Activated naive CD4-positive, alpha-beta T cell treated with anti-CD3 and anti-CD28 coated beads, Interleukin-2, amount 50 U/mL, for 24 hours (primary cell): Measurements from ENCODE around the gene ASCC3.
"Not testable (repeated sequence)": the region's sequence is repeated elsewhere in the genome, so short reads cannot be mapped to it uniquely, and the experiment has no call there.

Experiments used
- H3K27ac Mint-ChIP-seq: one replicate; pipeline ENCODE4 v1.8.0; 2021; ENCODE audit warnings: mild to moderate bottlenecking, mixed read lengths
- H3K27me3 Mint-ChIP-seq: one replicate; pipeline ENCODE4 v1.8.0; 2021; ENCODE audit warnings: mixed read lengths
- H3K36me3 Mint-ChIP-seq: one replicate; pipeline ENCODE4 v1.8.0; 2021; ENCODE audit warnings: mixed read lengths
- H3K4me1 Mint-ChIP-seq: one replicate; pipeline ENCODE4 v1.8.0; 2021; ENCODE audit warnings: mixed read lengths
- H3K4me3 Mint-ChIP-seq: one replicate; pipeline ENCODE4 v1.8.0; 2021; ENCODE audit warnings: mild to moderate bottlenecking, mixed read lengths
- H3K9me3 Mint-ChIP-seq: one replicate; pipeline ENCODE4 v1.8.0; 2021; ENCODE audit warnings: mixed read lengths

ASCC3 gene

GRCh38 chr6:100892693-100893092 lies 11.6 kb upstream of the ASCC3 start:
- Mint-ChIP-seq H3K36me3 (no peaks in the 10 kb centered on the region), H3K9me3 (no peaks in the 10 kb centered on the region), H3K4me1 (no peaks in the 10 kb centered on the region), H3K4me3 (no peak overlapping the region), H3K27ac (peak overlapping the region; percentile 62), H3K27me3 (no peaks in the 10 kb centered on the region)

GRCh38 chr6:100892116-100892515 lies 11.0 kb upstream of the ASCC3 start:
- H3K36me3 Mint-ChIP-seq: no peaks in the 10 kb centered on the region
- H3K9me3 Mint-ChIP-seq: no peaks in the 10 kb centered on the region
- H3K27me3 Mint-ChIP-seq: no peaks in the 10 kb centered on the region
- no peak overlapping the region for H3K4me3 Mint-ChIP-seq
- no peaks in the 10 kb centered on the region for H3K4me1 Mint-ChIP-seq
- no peak overlapping the region for H3K27ac Mint-ChIP-seq

- no peaks in the 10 kb centered on the region for H3K36me3 Mint-ChIP-seq
- H3K9me3 Mint-ChIP-seq: no peaks in the 10 kb centered on the region
- H3K27me3 Mint-ChIP-seq: no peaks in the 10 kb centered on the region
- H3K27ac Mint-ChIP-seq: no peak overlapping the region
- no peak overlapping the region for H3K4me3 Mint-ChIP-seq
- H3K4me1 Mint-ChIP-seq: no peaks in the 10 kb centered on the region
Measured at GRCh38 chr6:100891079-100891478, 9.9 kb upstream of the ASCC3 start.

- H3K9me3 Mint-ChIP-seq, H3K4me3 Mint-ChIP-seq, H3K4me1 Mint-ChIP-seq, H3K27ac Mint-ChIP-seq, H3K36me3 Mint-ChIP-seq, H3K27me3 Mint-ChIP-seq: not testable (repeated sequence)
Measured at GRCh38 chr6:100890646-100891045, 9.5 kb upstream of the ASCC3 start.

- Mint-ChIP-seq H3K4me1 (no peaks in the 10 kb centered on the region), H3K36me3 (no peaks in the 10 kb centered on the region), H3K27me3 (no peaks in the 10 kb centered on the region), H3K27ac (no peak overlapping the region), H3K4me3 (no peak overlapping the region), H3K9me3 (no peaks in the 10 kb centered on the region)
Measured at GRCh38 chr6:100889351-100889750, 8.2 kb upstream of the ASCC3 start.

- Mint-ChIP-seq H3K4me3 (no peak overlapping the region), H3K36me3 (no peaks in the 10 kb centered on the region), H3K4me1 (peaks cover 11% of the 10 kb centered on the region), H3K27me3 (no peaks in the 10 kb centered on the region), H3K27ac (no peak overlapping the region), H3K9me3 (no peaks in the 10 kb centered on the region)
Measured at GRCh38 chr6:100886076-100886475, 4.9 kb upstream of the ASCC3 start.

GRCh38 chr6:100883347-100883746 lies 2.2 kb upstream of the ASCC3 start:
- Mint-ChIP-seq H3K36me3 (no peaks in the 10 kb centered on the region), H3K9me3 (no peaks in the 10 kb centered on the region), H3K4me1 (peaks cover 33% of the 10 kb centered on the region), H3K27ac (no peak overlapping the region), H3K27me3 (no peaks in the 10 kb centered on the region), H3K4me3 (no peak overlapping the region)

- H3K27me3 Mint-ChIP-seq: no peaks in the 10 kb centered on the region
- no peaks in the 10 kb centered on the region for H3K9me3 Mint-ChIP-seq
- no peaks in the 10 kb centered on the region for H3K36me3 Mint-ChIP-seq
- peak overlapping the region; percentile 99 for H3K4me3 Mint-ChIP-seq
- H3K27ac Mint-ChIP-seq: peak overlapping the region; percentile 89
- H3K4me1 Mint-ChIP-seq: peaks cover 49% of the 10 kb centered on the region
Measured at GRCh38 chr6:100881707-100882040, 545 bp upstream of the ASCC3 start.

- Mint-ChIP-seq H3K4me3 (peak overlapping the region; percentile 99), H3K36me3 (peaks cover 4% of the 10 kb centered on the region), H3K27me3 (no peaks in the 10 kb centered on the region), H3K9me3 (no peaks in the 10 kb centered on the region), H3K27ac (peak overlapping the region; percentile 100), H3K4me1 (peaks cover 60% of the 10 kb centered on the region)
Measured at GRCh38 chr6:100880149-100880852, 828 bp downstream of the ASCC3 start.

GRCh38 chr6:100879317-100879716 lies 1.8 kb downstream of the ASCC3 start:
- Mint-ChIP-seq H3K36me3 (peaks cover 9% of the 10 kb centered on the region), H3K27ac (no peak overlapping the region), H3K9me3 (no peaks in the 10 kb centered on the region), H3K4me3 (peak overlapping the region; percentile 75), H3K4me1 (peaks cover 70% of the 10 kb centered on the region), H3K27me3 (no peaks in the 10 kb centered on the region)

- Mint-ChIP-seq H3K9me3 (no peaks in the 10 kb centered on the region), H3K4me3 (no peak overlapping the region), H3K27me3 (no peaks in the 10 kb centered on the region), H3K36me3 (peaks cover 15% of the 10 kb centered on the region), H3K27ac (no peak overlapping the region), H3K4me1 (peaks cover 81% of the 10 kb centered on the region)
Measured at GRCh38 chr6:100877851-100878250, 3.3 kb downstream of the ASCC3 start.

- Mint-ChIP-seq H3K27ac (no peak overlapping the region), H3K4me1 (peaks cover 79% of the 10 kb centered on the region), H3K9me3 (no peaks in the 10 kb centered on the region), H3K36me3 (peaks cover 19% of the 10 kb centered on the region), H3K27me3 (no peaks in the 10 kb centered on the region), H3K4me3 (no peak overlapping the region)
Measured at GRCh38 chr6:100876251-100876650, 4.9 kb downstream of the ASCC3 start.

GRCh38 chr6:100865525-100865924 lies 15.6 kb downstream of the ASCC3 start:
- no peak overlapping the region for H3K27ac Mint-ChIP-seq
- H3K4me3 Mint-ChIP-seq: no peak overlapping the region
- H3K36me3 Mint-ChIP-seq: peaks cover 35% of the 10 kb centered on the region
- H3K27me3 Mint-ChIP-seq: no peaks in the 10 kb centered on the region
- H3K9me3 Mint-ChIP-seq: no peaks in the 10 kb centered on the region
- peaks cover 19% of the 10 kb centered on the region for H3K4me1 Mint-ChIP-seq

- no peak overlapping the region for H3K27ac Mint-ChIP-seq
- no peak overlapping the region for H3K4me3 Mint-ChIP-seq
- no peaks in the 10 kb centered on the region for H3K27me3 Mint-ChIP-seq
- peaks cover 14% of the 10 kb centered on the region for H3K9me3 Mint-ChIP-seq
- peaks cover 6% of the 10 kb centered on the region for H3K4me1 Mint-ChIP-seq
- peaks cover 52% of the 10 kb centered on the region for H3K36me3 Mint-ChIP-seq
Measured at GRCh38 chr6:100862063-100862462, 19.1 kb downstream of the ASCC3 start.

- Mint-ChIP-seq H3K36me3 (peaks cover 47% of the 10 kb centered on the region), H3K4me1 (peaks cover 9% of the 10 kb centered on the region), H3K27me3 (no peaks in the 10 kb centered on the region), H3K27ac (no peak overlapping the region), H3K4me3 (no peak overlapping the region), H3K9me3 (peaks cover 14% of the 10 kb centered on the region)
Measured at GRCh38 chr6:100856146-100856545, 25.0 kb downstream of the ASCC3 start.

- Mint-ChIP-seq H3K9me3 (no peaks in the 10 kb centered on the region), H3K4me3 (no peak overlapping the region), H3K4me1 (peaks cover 24% of the 10 kb centered on the region), H3K27ac (no peak overlapping the region), H3K27me3 (no peaks in the 10 kb centered on the region), H3K36me3 (peaks cover 23% of the 10 kb centered on the region)
Measured at GRCh38 chr6:100851819-100852218, 29.3 kb downstream of the ASCC3 start.

GRCh38 chr6:100850174-100850573 lies 31.0 kb downstream of the ASCC3 start:
- H3K27ac Mint-ChIP-seq: no peak overlapping the region

More at GRCh38 chr6:100850174-100850573, 31.0 kb downstream of the ASCC3 start:
- H3K36me3 Mint-ChIP-seq: peaks cover 20% of the 10 kb centered on the region
- no peaks in the 10 kb centered on the region for H3K27me3 Mint-ChIP-seq
- peaks cover 39% of the 10 kb centered on the region for H3K4me1 Mint-ChIP-seq
- H3K9me3 Mint-ChIP-seq: no peaks in the 10 kb centered on the region
- no peak overlapping the region for H3K4me3 Mint-ChIP-seq
